GM21526 (cell line): ENCODE measurements around the gene SMIM45.
A peak's percentile ranks its signal among the peaks of the same experiment; 100 is the strongest.
"Not testable (repeated sequence)": the region's sequence is repeated elsewhere in the genome, so short reads cannot be mapped to it uniquely, and the experiment has no call there.

Experiments
- ATAC-seq: cut with Tn5 transposase; IDR thresholded peaks from one replicate; pipeline ENCODE4 v1.9.1; 2021; ENCODE audit warnings: moderate library complexity; ENCODE audit not compliant: unreplicated experiment, low FRiP score

The SMIM45 gene

DNA sequence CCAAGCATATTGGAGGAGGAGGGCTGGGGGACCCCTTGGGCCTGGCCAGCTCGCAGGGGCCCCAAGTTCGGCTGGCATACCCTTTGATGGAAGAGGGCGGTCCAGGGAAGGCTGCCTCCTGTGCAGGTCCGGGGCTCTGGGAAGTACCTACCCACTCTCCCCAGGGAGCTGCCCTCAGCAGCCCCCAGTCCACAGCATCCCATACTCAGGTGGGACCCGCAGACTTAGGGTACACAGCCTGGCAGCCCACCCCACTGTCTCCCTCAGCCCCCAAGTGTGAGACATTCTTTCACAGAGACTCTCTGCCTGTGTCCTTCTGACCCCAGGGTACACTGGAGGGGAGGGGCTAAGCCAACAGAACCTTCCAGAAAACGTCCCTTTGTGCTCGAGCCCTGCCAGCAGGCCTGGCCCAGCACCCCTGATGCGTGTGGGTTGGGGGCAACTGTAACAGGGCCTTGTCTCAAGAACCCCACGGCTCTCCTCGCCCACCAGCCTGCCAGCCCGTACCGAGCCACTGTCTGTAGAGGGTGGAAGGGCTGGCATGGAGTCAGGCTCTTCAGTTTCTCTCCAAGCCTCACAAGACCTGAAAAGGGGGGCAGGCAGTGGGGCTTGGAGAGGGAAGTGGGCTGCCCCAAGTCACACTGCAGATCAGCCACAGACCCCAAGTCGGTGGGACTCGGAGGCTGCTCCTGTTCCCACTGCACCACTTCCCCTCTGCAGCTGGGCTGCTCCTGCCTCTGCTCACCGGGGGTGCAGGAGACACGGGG lies 18.4 kb upstream of the SMIM45 start:
- no peak for ATAC-seq

DNA sequence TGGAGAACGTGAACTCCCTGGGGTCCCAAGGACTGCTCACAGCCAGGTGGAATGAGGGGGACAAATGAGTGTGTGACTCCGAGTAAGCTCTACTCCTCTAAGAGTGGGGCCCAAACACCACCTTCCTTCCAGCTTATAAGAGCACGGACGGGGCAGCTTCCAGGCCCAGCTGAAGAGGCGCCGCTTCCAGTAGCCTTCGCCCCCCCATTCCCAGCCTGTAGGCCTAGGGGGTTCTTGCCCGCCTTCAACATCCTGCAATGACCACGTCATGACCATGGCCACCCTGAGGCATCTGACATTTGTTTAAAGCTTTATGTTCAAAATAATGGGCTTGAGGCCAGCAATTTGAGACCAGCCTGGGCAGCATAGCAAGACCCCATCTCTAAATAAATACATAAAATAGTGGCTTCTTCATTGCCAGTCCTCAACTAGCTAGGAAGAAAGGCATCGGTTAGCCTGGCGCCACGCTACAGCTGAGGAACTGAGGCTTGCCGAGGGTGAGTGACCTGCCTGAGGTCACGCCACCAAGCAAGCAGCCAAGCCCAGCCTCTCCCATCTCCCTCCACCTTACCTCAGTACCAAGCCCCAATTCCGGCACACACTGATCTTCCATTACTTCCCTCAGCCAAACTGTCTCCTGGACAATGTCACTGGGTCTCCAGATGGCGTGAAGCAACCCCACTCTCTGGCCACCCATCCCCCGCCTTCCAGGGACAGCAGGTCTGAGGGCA lies 17.5 kb upstream of the SMIM45 start:
- ATAC-seq = no peak

DNA sequence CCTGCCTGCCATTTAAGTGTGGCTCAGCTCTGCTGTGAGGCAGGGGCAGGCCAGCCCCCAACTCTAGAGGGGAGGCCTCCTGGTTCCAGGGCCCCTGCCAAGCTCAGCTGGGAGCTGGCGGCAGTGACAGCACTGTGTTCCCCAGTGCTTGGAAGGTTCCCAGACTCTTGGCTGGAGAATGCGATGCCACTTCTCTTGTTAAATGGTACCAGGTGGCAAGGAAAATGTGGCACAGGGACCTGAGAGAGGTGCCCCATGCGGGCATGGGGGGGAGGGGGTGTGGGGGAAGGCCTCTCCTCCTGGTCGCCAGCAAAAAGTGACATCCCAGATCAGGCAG lies 17.0 kb upstream of the SMIM45 start:
- ATAC-seq = no peak

DNA sequence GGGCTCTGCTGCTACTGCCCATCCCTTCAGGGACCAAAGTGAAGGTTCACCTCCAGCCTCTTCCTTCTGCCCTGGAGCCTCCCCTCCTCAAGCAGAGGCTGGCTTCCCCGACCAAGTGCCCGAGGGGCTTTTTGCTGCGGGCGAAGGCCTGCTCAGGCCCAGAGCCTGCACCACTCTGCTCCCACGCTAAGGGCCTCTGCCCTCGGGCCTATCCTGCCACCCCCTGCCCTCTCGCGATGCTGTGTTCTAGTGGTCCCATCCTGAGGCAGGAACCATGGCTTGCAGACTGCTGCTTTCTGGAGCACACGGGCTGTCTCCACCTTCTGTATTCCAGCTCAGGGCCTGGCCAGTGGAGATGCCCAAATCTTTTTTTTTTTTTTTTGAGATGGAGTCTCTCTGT lies 16.4 kb upstream of the SMIM45 start:
- no peak for ATAC-seq

- no peak for ATAC-seq
These were observed 15.1 kb upstream of the SMIM45 start for GRCh38 chr22:41936894-41937169.

- ATAC-seq = peak; percentile 41
These were observed 11.7 kb upstream of the SMIM45 start for GRCh38 chr22:41939981-41940831.

DNA sequence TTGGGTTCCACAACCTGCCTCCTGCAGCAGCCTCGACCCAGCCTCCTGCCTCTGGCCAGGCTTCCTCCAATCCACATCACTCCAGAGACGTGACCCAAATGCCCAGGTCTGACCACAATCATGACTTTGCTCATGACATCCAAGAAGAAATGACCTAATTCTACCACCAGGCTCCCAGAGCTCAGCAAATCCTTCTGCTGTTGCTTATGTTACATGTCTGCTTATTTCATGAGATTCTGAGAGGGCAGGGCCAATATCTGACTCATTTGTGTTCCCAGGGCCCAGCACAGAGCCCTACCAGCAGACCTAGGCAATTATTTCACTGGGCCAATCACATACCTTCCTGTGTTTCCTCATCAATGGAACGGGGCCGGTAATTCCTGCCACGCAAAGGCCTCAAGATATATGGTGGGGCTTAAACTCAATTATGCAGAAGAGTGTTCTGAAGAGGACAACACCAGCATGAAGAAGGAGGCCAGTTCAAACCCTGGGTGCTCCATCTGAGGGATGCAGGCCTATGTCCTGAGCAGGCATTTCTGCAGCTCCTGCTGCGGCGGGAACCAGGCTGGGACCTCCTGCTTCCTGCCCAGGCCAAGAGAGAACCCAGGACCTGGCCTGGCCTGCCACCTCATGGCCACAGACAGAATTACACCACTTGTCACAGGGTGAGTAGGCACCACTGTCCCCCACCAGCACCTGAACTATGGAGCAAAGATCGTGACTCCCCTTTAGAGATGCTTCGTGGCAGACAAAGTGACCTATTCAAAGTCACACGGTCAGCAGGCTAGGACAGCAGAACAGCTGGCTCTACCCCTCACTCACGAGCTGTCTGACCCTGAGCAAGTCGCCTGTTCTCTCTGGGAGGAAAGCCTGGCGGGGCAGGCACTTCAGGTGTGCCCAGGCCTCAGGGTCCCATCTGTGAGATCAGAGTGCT lies 10.9 kb upstream of the SMIM45 start:
- ATAC-seq = peak; percentile 36

- ATAC-seq = no peak
These were observed 8.2 kb upstream of the SMIM45 start for GRCh38 chr22:41943661-41944209.

GRCh38 chr22:41946629-41947423 lies 5.1 kb upstream of the SMIM45 start, which contains the start of gene CENPM:
TSS of gene CENPM (minus strand) at chr22:41947152. CDS start at chr22:41947076, 76 bp downstream.
- peak; percentile 64 for ATAC-seq

- ATAC-seq = no peak
These were observed 4.4 kb upstream of the SMIM45 start for GRCh38 chr22:41947424-41948080.

- ATAC-seq = no peak
These were observed 3.8 kb upstream of the SMIM45 start for GRCh38 chr22:41948142-41948541.

DNA sequence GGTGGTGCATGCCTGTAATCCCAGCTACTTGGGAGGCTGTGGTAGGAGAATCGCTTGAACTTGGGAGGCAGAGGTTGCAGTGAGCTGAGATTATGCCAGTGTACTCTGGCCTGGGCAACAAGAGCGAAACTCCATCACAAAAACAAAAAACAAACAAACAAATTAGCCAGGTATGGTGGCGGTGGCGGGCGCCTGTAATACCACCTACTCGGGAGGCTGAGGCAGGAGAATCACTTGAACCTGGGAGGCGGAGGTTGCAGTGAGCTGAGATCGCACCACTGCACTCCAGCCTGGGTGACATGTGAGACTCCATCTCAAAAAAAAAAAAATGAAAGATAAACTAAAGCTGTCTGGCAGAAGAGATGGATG lies 3.0 kb upstream of the SMIM45 start:
- ATAC-seq = not testable (repeated sequence)

DNA sequence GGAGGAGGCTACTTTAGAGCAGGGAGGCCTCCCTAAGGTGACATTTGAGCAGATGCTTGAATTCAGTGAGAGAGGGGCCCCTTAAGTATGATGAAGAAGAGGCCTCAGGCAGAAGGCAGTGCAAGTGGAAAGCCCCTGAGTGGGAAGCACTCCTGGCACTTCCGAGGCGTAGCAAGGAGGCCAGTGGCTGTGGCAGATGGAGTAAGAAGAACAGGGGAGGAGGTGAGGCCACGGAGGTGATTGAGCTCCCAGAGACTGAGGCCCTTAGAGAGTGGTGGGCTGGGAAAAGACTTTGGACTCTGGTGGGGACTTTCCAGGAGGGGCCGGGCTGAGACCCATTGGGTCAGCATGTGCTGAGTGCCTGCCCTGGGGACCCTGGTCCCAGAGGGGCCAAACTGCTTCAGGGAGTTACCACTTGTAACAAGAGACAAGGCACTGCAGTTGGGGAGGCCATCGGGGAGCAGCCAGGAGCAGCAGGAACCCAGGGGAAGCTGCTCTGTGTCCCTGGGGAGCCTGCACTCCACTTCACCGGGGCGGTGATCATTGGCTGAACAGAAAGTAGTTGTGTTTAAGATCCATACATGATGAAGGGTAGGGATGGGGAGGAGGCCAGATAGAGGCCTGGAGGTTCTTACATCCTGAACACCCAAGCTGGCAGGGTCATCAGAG lies 2.5 kb upstream of the SMIM45 start:
- ATAC-seq = no peak

GRCh38 chr22:41952713-41953112 lies 763 bp downstream of the SMIM45 start:
- ATAC-seq = no peak

GRCh38 chr22:41957941-41958556 lies 6.1 kb downstream of the SMIM45 start:
- ATAC-seq = no peak

DNA sequence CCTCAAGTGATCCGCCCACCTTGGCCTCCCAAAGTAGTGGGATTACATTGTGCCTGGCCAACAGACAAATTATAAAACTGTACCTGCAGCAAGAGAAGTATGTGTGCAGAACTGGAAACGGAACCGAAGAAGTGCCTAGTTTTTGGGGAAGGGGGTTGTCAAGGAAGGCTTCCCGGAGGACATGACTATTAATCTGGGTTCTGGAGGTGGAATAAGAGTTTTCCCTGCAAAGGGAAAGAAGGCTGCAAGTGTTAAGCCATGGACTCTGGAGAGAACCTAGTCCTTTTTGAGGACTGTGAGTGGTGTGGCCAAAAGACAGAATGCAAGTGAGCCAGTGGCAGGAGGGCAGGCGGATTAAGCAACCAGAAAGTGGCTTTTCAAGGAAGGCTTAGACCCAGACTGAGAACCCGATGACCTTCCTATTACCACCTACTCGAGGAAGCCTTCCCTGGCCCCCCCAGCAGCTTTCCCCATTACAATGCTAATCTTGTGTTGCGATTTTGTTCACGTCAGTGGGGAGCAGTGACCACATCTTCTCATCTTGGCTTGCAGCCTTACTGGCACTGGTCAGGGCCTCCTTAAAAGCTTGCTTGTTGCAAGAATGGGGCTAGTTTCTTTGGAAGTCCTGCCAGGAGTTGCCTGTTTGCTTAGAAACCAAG lies 11.6 kb downstream of the SMIM45 start:
- ATAC-seq = no peak

DNA sequence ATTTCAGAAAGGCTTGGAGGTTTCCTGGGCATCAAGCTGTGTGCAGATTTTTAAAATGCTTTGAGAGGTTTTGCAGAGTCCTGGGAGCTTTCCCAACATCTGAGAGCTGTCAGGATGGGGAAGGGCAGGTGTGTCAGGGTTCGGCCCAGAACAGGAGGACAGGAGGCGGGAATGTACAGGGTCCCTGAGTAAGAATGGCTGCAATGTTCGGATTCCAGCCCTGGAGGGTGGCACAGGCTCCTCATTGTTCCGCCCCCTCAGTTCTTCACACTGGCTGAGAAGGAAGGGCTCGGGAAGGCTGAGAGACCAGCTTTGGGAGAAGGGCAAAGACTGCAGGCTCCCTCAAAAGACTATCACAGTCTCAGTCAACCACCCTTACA lies 12.2 kb downstream of the SMIM45 start:
- no peak for ATAC-seq
